PFSK-1 (cell line): Measurements from ENCODE around the gene KLHDC3.

Experiments used
- FOXP2 ChIP-seq: optimal IDR thresholded peaks from 2 replicates; pipeline ENCODE3; 2011; ENCODE audit warnings: borderline replicate concordance, control low read depth, inconsistent platforms; ENCODE audit not compliant: insufficient read depth; ENCODE audit errors: extremely low read length, extremely low read depth
- POLR2AphosphoS5 ChIP-seq: IDR thresholded peaks from 2 replicates; pipeline ENCODE4 v1.6.1; 2012; ENCODE audit warnings: low read depth, mild to moderate bottlenecking, control low read depth, low read length, moderate library complexity
- REST ChIP-seq, 2 experiments: IDR thresholded peaks; 2 replicates each; pipeline versions ENCODE4 v1.6.1 to v1.8.0; 2011 to 2012; ENCODE audit warnings: low read depth in 2 of 2, low read length in 2 of 2, control low read depth in 1 of 2, inconsistent platforms in 1 of 2, mild to moderate bottlenecking in 1 of 2, moderate library complexity in 1 of 2; ENCODE audit not compliant: insufficient read depth in 1 of 2
- SIN3A ChIP-seq: IDR thresholded peaks from 2 replicates; pipeline ENCODE4 v1.6.1; 2012; ENCODE audit warnings: mild to moderate bottlenecking, low read length, moderate library complexity, borderline replicate concordance; ENCODE audit not compliant: insufficient read depth
- TAF1 ChIP-seq: IDR thresholded peaks from 2 replicates; pipeline ENCODE4 v1.6.1; 2012; ENCODE audit warnings: low read length, control low read depth, borderline replicate concordance; ENCODE audit not compliant: insufficient read depth

KLHDC3 gene

GRCh38 chr6:42984924-42985475 is 29.0 kb upstream of the KLHDC3 start:
- TF ChIP-seq REST (IDR thresholded peaks at IDR 0.05; ENCODE audit: insufficient read depth in 1 of 2, low read depth in 2 of 2, low read length in 2 of 2) (no peak), FOXP2 (no peak), SIN3A (no peak), POLR2AphosphoS5 (no peak), TAF1 (no peak)

- TF ChIP-seq FOXP2 (no peak), SIN3A (no peak), REST (IDR thresholded peaks at IDR 0.05; ENCODE audit: insufficient read depth in 1 of 2, low read depth in 2 of 2, low read length in 2 of 2) (no peak), TAF1 (no peak), POLR2AphosphoS5 (no peak)
These were observed 26.3 kb upstream of the KLHDC3 start for GRCh38 chr6:42987533-42988451.

GRCh38 chr6:42988486-42989020 is 25.5 kb upstream of the KLHDC3 start:
- TF ChIP-seq FOXP2 (no peak), POLR2AphosphoS5 (no peak), TAF1 (no peak), SIN3A (no peak), REST (IDR thresholded peaks at IDR 0.05; ENCODE audit: insufficient read depth in 1 of 2, low read depth in 2 of 2, low read length in 2 of 2) (no peak)

GRCh38 chr6:42989923-42990322 is 24.1 kb upstream of the KLHDC3 start:
- no peak for TF ChIP-seq SIN3A
- TF ChIP-seq FOXP2 = no peak
- TF ChIP-seq POLR2AphosphoS5 = no peak
- TF ChIP-seq REST (IDR thresholded peaks at IDR 0.05; ENCODE audit: insufficient read depth in 1 of 2, low read depth in 2 of 2, low read length in 2 of 2) = no peak
- no peak for TF ChIP-seq TAF1
